PC-3 (cell line): ENCODE results near the gene HPN. TPM values are rescaled to one million over a fixed set of nuclear protein-coding genes. Genes with fewer than 3 reads are reported as not detected.

Experiments used
- ATAC-seq: fragments of 200-7000 bp; cut with Tn5 transposase; 2 replicates; pipeline ENCODE4 v1.9.1; 2020; ENCODE audit warnings: mild to moderate bottlenecking, moderate library complexity
- BruUV-seq: library from RNA; stranded (reverse); fragments of 400-500 nt; replicated peaks from 2 replicates; lab custom pipeline; 2021; lab: Mats Ljungman, UMichigan
- CTCF ChIA-PET: fragments of 300-600 bp; sonication (Branson Sonifier 250); formaldehyde crosslinking; loops from one replicate; lab custom pipeline; 2022; ENCODE audit warnings: antibody characterized with exemption; lab: Charles Lee
- POLR2A ChIA-PET: fragments of 300-600 bp; sonication (Branson Sonifier 250); formaldehyde crosslinking; loops from one replicate; lab custom pipeline; 2022; ENCODE audit warnings: antibody characterized with exemption; ENCODE audit not compliant: unreplicated experiment; lab: Charles Lee
- DNase-seq: peaks from one replicate; pipeline ENCODE4 v3.0.0-alpha.2; 2015
- H2AFZ ChIP-seq: fragments of 300-600 bp; sonication (generic); 2 replicates; pipeline ENCODE4 v1.6.0; 2016; ENCODE audit warnings: antibody characterized with exemption, low read length
- H3F3A ChIP-seq: fragments of 300-600 bp; sonication (generic); one replicate; pipeline ENCODE4 v1.6.0; 2017; ENCODE audit warnings: antibody characterized with exemption, low read length, control low read depth, mild to moderate bottlenecking; ENCODE audit not compliant: unreplicated experiment
- H3K27ac ChIP-seq: fragments of 300-600 bp; sonication (generic); 2 replicates; pipeline ENCODE4 v1.5.1; 2016; ENCODE audit warnings: mild to moderate bottlenecking, low read length
- H3K27me3 ChIP-seq: fragments of 300-600 bp; sonication (generic); 2 replicates; pipeline ENCODE4 v1.6.1; 2016; ENCODE audit warnings: low read length, mixed read lengths
- H3K36me3 ChIP-seq: fragments of 300-600 bp; sonication (generic); 2 replicates; pipeline ENCODE4 v1.6.1; 2016; ENCODE audit warnings: low read depth, mixed run types, low read length, mixed read lengths
- H3K4me1 ChIP-seq: fragments of 300-600 bp; sonication (generic); 2 replicates; pipeline ENCODE4 v1.5.1; 2016; ENCODE audit warnings: low read length; ENCODE audit not compliant: insufficient read depth
- H3K4me2 ChIP-seq: fragments of 300-600 bp; sonication (generic); 2 replicates; pipeline ENCODE4 v1.6.0; 2016; ENCODE audit warnings: low read length
- H3K4me3 ChIP-seq: fragments of 300-600 bp; sonication (generic); 2 replicates; pipeline ENCODE4 v1.5.1; 2016; ENCODE audit warnings: mild to moderate bottlenecking, low read length, mixed read lengths
- H3K79me2 ChIP-seq: fragments of 300-600 bp; sonication (generic); 2 replicates; pipeline ENCODE4 v1.6.1; 2017; ENCODE audit warnings: low read length, mixed read lengths
- H3K9ac ChIP-seq: fragments of 300-600 bp; sonication (generic); 2 replicates; pipeline ENCODE4 v1.6.0; 2016; ENCODE audit warnings: mild to moderate bottlenecking, low read length
- H3K9me2 ChIP-seq: fragments of 300-600 bp; sonication (generic); replicated peaks from 2 replicates; pipeline ENCODE4 v1.6.1; 2016; ENCODE audit warnings: mixed run types, low read length, mixed read lengths
- H3K9me3 ChIP-seq: fragments of 300-600 bp; sonication (generic); 2 replicates; pipeline ENCODE4 v1.6.1; 2016; ENCODE audit warnings: low read length, mixed read lengths
- H4K20me1 ChIP-seq: fragments of 300-600 bp; sonication (generic); 2 replicates; pipeline ENCODE4 v1.6.1; 2016; ENCODE audit warnings: low read length, mixed read lengths
- EZH2 ChIP-seq: fragments of 300-600 bp; sonication (generic); IDR thresholded peaks from one replicate; pipeline ENCODE4 v1.6.1; 2017; ENCODE audit warnings: antibody characterized with exemption, mild to moderate bottlenecking, low read length; ENCODE audit not compliant: unreplicated experiment
- EZH2phosphoT487 ChIP-seq: fragments of 300-600 bp; sonication (generic); IDR thresholded peaks from 2 replicates; pipeline ENCODE4 v1.6.1; 2018; ENCODE audit warnings: mild to moderate bottlenecking, antibody characterized with exemption, low read length, borderline replicate concordance
- intact Hi-C: fragments of 100-400 bp; cut with micrococcal nuclease; formaldehyde crosslinking; loops from 2 replicates; pipeline ENCODE4 v1.9.0; 2023
- total RNA-seq: library from RNA; depleted of rRNA; stranded (reverse); fragments of >200 nt; gene quantifications from 2 replicates; pipeline ENCODE4 v1.2.3, GENCODE V29; 2014
- TF ChIP-seq, protein P1 (sequence below): fragments of 300-600 bp; sonication (generic); conservative IDR thresholded peaks from 2 replicates; pipeline ENCODE4 v1.5.1; 2017; ENCODE audit warnings: antibody characterized with exemption, low read depth, mild to moderate bottlenecking, low read length

Gene HPN
- total RNA-seq, 1 experiment from 2014 or later = 0.18 TPM

DNA sequence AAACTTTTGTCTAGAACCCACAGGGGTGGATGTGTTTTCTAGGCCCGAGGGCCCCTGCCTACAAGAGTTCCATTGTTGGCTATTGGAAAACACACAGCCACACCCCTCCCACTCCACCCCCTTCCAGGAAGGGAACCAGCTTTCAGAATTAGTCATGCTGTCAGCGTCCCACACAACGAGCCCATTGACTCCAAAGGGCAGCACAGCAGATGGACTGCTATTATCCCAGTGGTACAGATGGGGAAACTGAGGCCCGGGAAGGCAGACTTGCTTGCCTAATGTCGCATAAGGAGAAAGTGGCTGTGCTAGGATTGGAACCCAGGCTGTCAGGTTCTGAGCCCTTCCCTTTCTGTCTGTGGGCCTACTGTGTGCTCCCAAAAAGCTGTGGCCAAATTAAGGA lies 66.0 kb downstream of the HPN start:
- peaks cover 7% of the 10 kb centered on the region for H3K4me1 ChIP-seq
- H3K36me3 ChIP-seq = no peaks in the 10 kb centered on the region
- H3K4me2 ChIP-seq = peak overlapping the region; percentile 50
- TF ChIP-seq EZH2phosphoT487 (no peak), EZH2 (no peak)
- TF ChIP-seq, protein P1, sequence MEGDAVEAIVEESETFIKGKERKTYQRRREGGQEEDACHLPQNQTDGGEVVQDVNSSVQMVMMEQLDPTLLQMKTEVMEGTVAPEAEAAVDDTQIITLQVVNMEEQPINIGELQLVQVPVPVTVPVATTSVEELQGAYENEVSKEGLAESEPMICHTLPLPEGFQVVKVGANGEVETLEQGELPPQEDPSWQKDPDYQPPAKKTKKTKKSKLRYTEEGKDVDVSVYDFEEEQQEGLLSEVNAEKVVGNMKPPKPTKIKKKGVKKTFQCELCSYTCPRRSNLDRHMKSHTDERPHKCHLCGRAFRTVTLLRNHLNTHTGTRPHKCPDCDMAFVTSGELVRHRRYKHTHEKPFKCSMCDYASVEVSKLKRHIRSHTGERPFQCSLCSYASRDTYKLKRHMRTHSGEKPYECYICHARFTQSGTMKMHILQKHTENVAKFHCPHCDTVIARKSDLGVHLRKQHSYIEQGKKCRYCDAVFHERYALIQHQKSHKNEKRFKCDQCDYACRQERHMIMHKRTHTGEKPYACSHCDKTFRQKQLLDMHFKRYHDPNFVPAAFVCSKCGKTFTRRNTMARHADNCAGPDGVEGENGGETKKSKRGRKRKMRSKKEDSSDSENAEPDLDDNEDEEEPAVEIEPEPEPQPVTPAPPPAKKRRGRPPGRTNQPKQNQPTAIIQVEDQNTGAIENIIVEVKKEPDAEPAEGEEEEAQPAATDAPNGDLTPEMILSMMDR = no peak
- intact Hi-C loops = no loop called here
- ChIA-PET CTCF (no interaction called here), POLR2A (no interaction called here)
- H3K79me2 ChIP-seq = no peaks in the 10 kb centered on the region
- H2AFZ ChIP-seq = no peak overlapping the region
- H3F3A ChIP-seq = no peaks in the 10 kb centered on the region
- DNase-seq = peak; percentile 80
- H3K4me3 ChIP-seq = no peak overlapping the region
- no peaks in the 10 kb centered on the region for H3K9me3 ChIP-seq
- peak overlapping the region; percentile 89 for H3K27ac ChIP-seq
- peak; percentile 88 for ATAC-seq
- H4K20me1 ChIP-seq = no peaks in the 10 kb centered on the region
- no TSS peak for BruUV-seq
- no peaks in the 10 kb centered on the region for H3K9me2 ChIP-seq
- H3K9ac ChIP-seq = peak overlapping the region; percentile 45
- no peaks in the 10 kb centered on the region for H3K27me3 ChIP-seq

- no peaks in the 10 kb centered on the region for H3K36me3 ChIP-seq
- POLR2A ChIA-PET = no interaction called here
- no peaks in the 10 kb centered on the region for H3K79me2 ChIP-seq
- no peak for DNase-seq
- no peaks in the 10 kb centered on the region for H4K20me1 ChIP-seq
- H3K4me3 ChIP-seq = no peak overlapping the region
- H3K9me3 ChIP-seq = no peaks in the 10 kb centered on the region
- no peak overlapping the region for H2AFZ ChIP-seq
- no peaks in the 10 kb centered on the region for H3K9me2 ChIP-seq
- H3K9ac ChIP-seq = no peak overlapping the region
- peaks cover 7% of the 10 kb centered on the region for H3K4me1 ChIP-seq
- intact Hi-C loops = no loop called here
- no peaks in the 10 kb centered on the region for H3F3A ChIP-seq
- no peaks in the 10 kb centered on the region for H3K27me3 ChIP-seq
- no peak overlapping the region for H3K4me2 ChIP-seq
- no peak for ATAC-seq
- CTCF ChIA-PET = no interaction called here
- TF ChIP-seq EZH2phosphoT487 (no peak), EZH2 (no peak)
- TF ChIP-seq, protein P1 = no peak
- no peak overlapping the region for H3K27ac ChIP-seq
- BruUV-seq = no TSS peak
Observed at GRCh38 chr19:35108730-35109129, 67.2 kb downstream of the HPN start.

GRCh38 chr19:35109395-35110112 lies 68.0 kb downstream of the HPN start:
- intact Hi-C loops = no loop called here
- no peak overlapping the region for H3K4me2 ChIP-seq

More at GRCh38 chr19:35109395-35110112, 68.0 kb downstream of the HPN start:
- ATAC-seq = no peak
- H3K9me2 ChIP-seq = no peaks in the 10 kb centered on the region
- H3K4me3 ChIP-seq = no peak overlapping the region
- BruUV-seq = no TSS peak
- H2AFZ ChIP-seq = no peak overlapping the region
- TF ChIP-seq EZH2phosphoT487 = no peak
- no peak for TF ChIP-seq EZH2
- TF ChIP-seq, protein P1 = no peak
- no peaks in the 10 kb centered on the region for H3K79me2 ChIP-seq
- no peaks in the 10 kb centered on the region for H4K20me1 ChIP-seq
- CTCF ChIA-PET = no interaction called here
- no peaks in the 10 kb centered on the region for H3F3A ChIP-seq
- no peaks in the 10 kb centered on the region for H3K9me3 ChIP-seq
- H3K4me1 ChIP-seq = peaks cover 12% of the 10 kb centered on the region
- H3K36me3 ChIP-seq = no peaks in the 10 kb centered on the region
- POLR2A ChIA-PET = no interaction called here
- H3K9ac ChIP-seq = no peak overlapping the region
- DNase-seq = no peak
- no peak overlapping the region for H3K27ac ChIP-seq
- no peaks in the 10 kb centered on the region for H3K27me3 ChIP-seq
